Endothelial cell of umbilical vein (primary cell): ENCODE data around the gene FGF5. TPM values are rescaled to one million over a fixed set of nuclear protein-coding genes. Genes with fewer than 3 reads are reported as not detected.
A peak's percentile ranks its signal among the peaks of the same experiment; 100 is the strongest.

Source experiments
- BruUV-seq: library from RNA; stranded (reverse); fragments of 400-500 nt; replicated peaks from 2 replicates; lab custom pipeline; 2021; lab: Mats Ljungman, UMichigan
- CTCF ChIA-PET: fragments of 300-600, 350-600 bp; sonication (Branson Sonifier 250); formaldehyde crosslinking; loops from one replicate; lab custom pipeline; 2021; ENCODE audit warnings: antibody characterized with exemption, inconsistent platforms; lab: Charles Lee
- POLR2A ChIA-PET: fragments of 300-600, 350-600 bp; sonication (Branson Sonifier 250); formaldehyde crosslinking; loops from one replicate; lab custom pipeline; 2021; ENCODE audit warnings: antibody characterized with exemption, inconsistent platforms; lab: Charles Lee
- DNase-seq: peaks from one replicate; pipeline ENCODE4 v3.0.0-alpha.2; 2011; ENCODE audit warnings: low read depth, low spot score
- FAIRE-seq: peaks from 2 replicates; lab custom pipeline; 2011; peaks lifted over from hg19 to GRCh38; lab: Jason Lieb, UNC
- H2AFZ ChIP-seq: 2 replicates; pipeline ENCODE4 v1.6.0; 2012; ENCODE audit warnings: low read depth, low read length, control low read depth, inconsistent platforms
- H3K27ac ChIP-seq: 2 replicates; pipeline ENCODE4 v1.5.1; 2011; ENCODE audit warnings: low read depth, mild to moderate bottlenecking, control low read depth, low read length, moderate library complexity; ENCODE audit not compliant: insufficient read depth
- H3K27me3 ChIP-seq, 2 experiments: 2 replicates each; pipeline versions ENCODE4 v1.6.0 to v1.6.1; 2011; ENCODE audit warnings: low read length in 2 of 2, mixed read lengths in 1 of 2; ENCODE audit not compliant: control insufficient read depth in 2 of 2, insufficient read depth in 2 of 2
- H3K36me3 ChIP-seq, 2 experiments: 2 replicates in 1 of 2; 3 replicates in 1 of 2; pipeline ENCODE4 v1.5.1; 2011; ENCODE audit warnings: low read length in 2 of 2, mild to moderate bottlenecking in 1 of 2, moderate library complexity in 1 of 2; ENCODE audit not compliant: control insufficient read depth in 2 of 2, insufficient read depth in 2 of 2; ENCODE audit errors: extremely low read depth in 1 of 2
- H3K4me1 ChIP-seq: 3 replicates; pipeline ENCODE4 v1.5.1; 2011; ENCODE audit warnings: mild to moderate bottlenecking, low read length; ENCODE audit not compliant: control insufficient read depth, insufficient read depth; ENCODE audit errors: extremely low read depth
- H3K4me2 ChIP-seq: 2 replicates; pipeline ENCODE4 v1.6.1; 2011; ENCODE audit warnings: low read length, control low read depth, mixed read lengths; ENCODE audit not compliant: insufficient read depth
- H3K4me3 ChIP-seq, 3 experiments: fragments of 200-600 bp in 1 of 3; sonication (generic), shearing (Covaris generic) in 1 of 3; replicated peaks in 1 of 3; 2 replicates each; pipeline ENCODE4 v1.5.1; 2011 to 2016; ENCODE audit warnings: control low read depth in 3 of 3, low read length in 3 of 3, mild to moderate bottlenecking in 2 of 3, inconsistent platforms in 1 of 3, low read depth in 1 of 3, moderate library complexity in 1 of 3; ENCODE audit not compliant: insufficient read depth in 1 of 3
- H3K79me2 ChIP-seq: 2 replicates; pipeline ENCODE4 v1.6.0; 2012; ENCODE audit warnings: low read length, inconsistent platforms; ENCODE audit not compliant: control insufficient read depth, insufficient read depth
- H3K9ac ChIP-seq: replicated peaks from 2 replicates; pipeline ENCODE3; 2011; ENCODE audit warnings: low read length, control low read depth; ENCODE audit not compliant: insufficient read depth; ENCODE audit errors: extremely low read depth
- H3K9me1 ChIP-seq: replicated peaks from 3 replicates; pipeline ENCODE4 v1.6.0; 2011; ENCODE audit warnings: mild to moderate bottlenecking, low read length; ENCODE audit not compliant: control insufficient read depth, insufficient read depth; ENCODE audit errors: extremely low read depth
- H3K9me3 ChIP-seq: replicated peaks from 2 replicates; pipeline ENCODE4 v1.5.1; 2012; ENCODE audit warnings: low read length, inconsistent platforms; ENCODE audit not compliant: control insufficient read depth, insufficient read depth
- H4K20me1 ChIP-seq: replicated peaks from 2 replicates; pipeline ENCODE3; 2011; ENCODE audit warnings: mild to moderate bottlenecking, low read length; ENCODE audit not compliant: control insufficient read depth, insufficient read depth; ENCODE audit errors: extremely low read depth
- EZH2 ChIP-seq: IDR thresholded peaks from 2 replicates; pipeline ENCODE4 v1.6.1; 2012; ENCODE audit warnings: borderline replicate concordance, low read depth, mild to moderate bottlenecking, moderate library complexity, low read length, inconsistent platforms; ENCODE audit not compliant: severe bottlenecking
- FOS ChIP-seq: IDR thresholded peaks from 2 replicates; pipeline ENCODE4 v1.6.1; 2011; ENCODE audit warnings: mild to moderate bottlenecking, low read length, moderate library complexity, borderline replicate concordance; ENCODE audit not compliant: insufficient read depth
- GATA2 ChIP-seq: IDR thresholded peaks from 2 replicates; pipeline ENCODE4 v1.7.0; 2011; ENCODE audit warnings: low read depth, mild to moderate bottlenecking, moderate library complexity, mixed read lengths, low read length; ENCODE audit not compliant: insufficient read length, insufficient read depth
- JUN ChIP-seq: IDR thresholded peaks from 2 replicates; pipeline ENCODE4 v1.6.1; 2011; ENCODE audit warnings: borderline replicate concordance, low read depth; ENCODE audit not compliant: insufficient read length, insufficient read depth
- MYC ChIP-seq: IDR thresholded peaks from one replicate; pipeline ENCODE4 v1.6.1; 2011; ENCODE audit warnings: mild to moderate bottlenecking, low read depth, low read length
- POLR2A ChIP-seq: IDR thresholded peaks from 2 replicates; pipeline ENCODE4 v1.6.1; 2012; ENCODE audit warnings: low read depth, mild to moderate bottlenecking, control low read depth, low read length
- POLR2AphosphoS5 ChIP-seq: IDR thresholded peaks from 2 replicates; pipeline ENCODE4 v1.6.1; 2012; ENCODE audit warnings: low read depth, mild to moderate bottlenecking, control low read depth, low read length, moderate library complexity; ENCODE audit not compliant: insufficient read depth
- dilution Hi-C: fragments of 300-500 bp; cut with MboI; formaldehyde crosslinking; loops from one replicate; pipeline ENCODE4 v1.15.0; 2019; ENCODE audit warnings: low sequenced_read_pairs; ENCODE audit not compliant: extremely low pct_ligation_motif_present
- intact Hi-C: fragments of 100-400 bp; cut with micrococcal nuclease; formaldehyde crosslinking; loops from one replicate; pipeline ENCODE4 v1.10.0; 2022
- polyA plus RNA-seq, 4 experiments: library from polyadenylated mRNA; depleted of rRNA in 3 of 4; stranded (reverse) in 3 of 4; unstranded in 1 of 4; fragments of >200 nt; gene quantifications; 2 replicates each; pipeline versions ENCODE4 v1.2.1 to v1.2.3, GENCODE V29; 2011 to 2012; ENCODE audit warnings: missing spikeins in 1 of 4
- total RNA-seq: library from RNA; stranded (reverse); gene quantifications from 2 replicates; pipeline ENCODE4 v1.2.3, GENCODE V29; 2021
- TF ChIP-seq, protein P1 (sequence below), 2 donors: IDR thresholded peaks; 1 replicate in 1 of 2; 2 replicates in 1 of 2; pipeline ENCODE4 v1.5.1; 2011; ENCODE audit warnings: low read length in 2 of 2, mild to moderate bottlenecking in 2 of 2, moderate library complexity in 2 of 2, control low read depth in 1 of 2, inconsistent platforms in 1 of 2, low read depth in 1 of 2; ENCODE audit not compliant: insufficient read depth in 1 of 2; ENCODE audit errors: extremely low read depth in 1 of 2
- TF ChIP-seq, protein P2 (sequence below): IDR thresholded peaks from 2 replicates; pipeline ENCODE4 v1.6.1; 2011; ENCODE audit not compliant: insufficient read depth, insufficient read length

FGF5 gene
- total and polyA plus RNA-seq, 2 donors (not counting 3 experiments of a cell fraction or from before 2014, with no cell fraction given), result 0.13 to 0.73 TPM

- intact Hi-C loops, result loop anchor here (1.0 to 5.0 kb wide), 2 partner anchors 46 to 115 kb away; partner anchors contain the start of gene FGF5
- no TSS peak for BruUV-seq
- FAIRE-seq (peak; percentile 37), DNase-seq (no peak)
- Histone ChIP-seq H4K20me1 (no peaks in the 10 kb centered on the region), H2AFZ (no peak overlapping the region), H3K36me3 (no peaks in the 10 kb centered on the region), H3K27ac (no peak overlapping the region), H3K9me1 (no peaks in the 10 kb centered on the region), H3K9ac (no peak overlapping the region), H3K4me3 (no peak overlapping the region), H3K27me3 (peaks cover 23 to 52% of the 10 kb centered on the region in 2 experiments), H3K4me1 (no peaks in the 10 kb centered on the region), H3K4me2 (no peak overlapping the region), H3K9me3 (no peaks in the 10 kb centered on the region), H3K79me2 (no peaks in the 10 kb centered on the region)
- no peak for TF ChIP-seq MYC
- TF ChIP-seq, protein P1, sequence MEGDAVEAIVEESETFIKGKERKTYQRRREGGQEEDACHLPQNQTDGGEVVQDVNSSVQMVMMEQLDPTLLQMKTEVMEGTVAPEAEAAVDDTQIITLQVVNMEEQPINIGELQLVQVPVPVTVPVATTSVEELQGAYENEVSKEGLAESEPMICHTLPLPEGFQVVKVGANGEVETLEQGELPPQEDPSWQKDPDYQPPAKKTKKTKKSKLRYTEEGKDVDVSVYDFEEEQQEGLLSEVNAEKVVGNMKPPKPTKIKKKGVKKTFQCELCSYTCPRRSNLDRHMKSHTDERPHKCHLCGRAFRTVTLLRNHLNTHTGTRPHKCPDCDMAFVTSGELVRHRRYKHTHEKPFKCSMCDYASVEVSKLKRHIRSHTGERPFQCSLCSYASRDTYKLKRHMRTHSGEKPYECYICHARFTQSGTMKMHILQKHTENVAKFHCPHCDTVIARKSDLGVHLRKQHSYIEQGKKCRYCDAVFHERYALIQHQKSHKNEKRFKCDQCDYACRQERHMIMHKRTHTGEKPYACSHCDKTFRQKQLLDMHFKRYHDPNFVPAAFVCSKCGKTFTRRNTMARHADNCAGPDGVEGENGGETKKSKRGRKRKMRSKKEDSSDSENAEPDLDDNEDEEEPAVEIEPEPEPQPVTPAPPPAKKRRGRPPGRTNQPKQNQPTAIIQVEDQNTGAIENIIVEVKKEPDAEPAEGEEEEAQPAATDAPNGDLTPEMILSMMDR (IDR thresholded peaks at IDR 0.05; ENCODE audit: extremely low read depth in 1 of 2, insufficient read depth in 1 of 2, low read depth in 1 of 2, low read length in 2 of 2), result peak in 1 of 2 donors; percentile 27
- ChIA-PET POLR2A (no interaction called here), CTCF (interaction anchor here (1.0 to 3.9 kb wide), 37 partner anchors 8 to 1268 kb away, joined by 3 to 99 read pairs (median 5); partner anchors contain the start of genes ANTXR2, CFAP299, FGF5 and PRDM8)
- dilution Hi-C loops, result no loop called here
Observed at GRCh38 chr4:80221161-80221560, 45.3 kb upstream of the FGF5 start.

DNA sequence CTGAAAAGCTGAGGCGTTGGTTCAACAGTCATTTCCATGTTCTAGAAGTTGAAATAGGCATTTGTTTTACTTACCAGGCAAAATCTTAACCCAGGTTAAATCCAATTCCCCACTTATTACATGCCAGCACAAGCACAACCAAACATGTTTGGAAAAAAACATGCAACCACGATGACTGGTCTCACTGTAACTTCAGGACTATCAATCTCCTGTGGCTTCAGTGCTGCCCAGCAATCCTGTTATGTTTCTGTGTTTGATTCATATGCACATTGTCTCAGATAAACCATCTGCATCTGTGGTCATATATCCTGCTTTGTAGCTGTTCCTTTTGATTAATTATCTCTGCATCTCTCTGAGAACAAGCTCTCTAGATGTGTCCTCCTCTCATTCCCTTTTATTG is 40.9 kb upstream of the FGF5 start:
- Histone ChIP-seq H3K36me3 (no peaks in the 10 kb centered on the region), H3K4me2 (no peak overlapping the region), H2AFZ (no peak overlapping the region), H3K9ac (no peak overlapping the region), H3K27me3 (peaks cover 9 to 15% of the 10 kb centered on the region in 2 experiments), H3K9me3 (no peaks in the 10 kb centered on the region), H3K4me3 (no peak overlapping the region), H4K20me1 (no peaks in the 10 kb centered on the region), H3K79me2 (no peaks in the 10 kb centered on the region), H3K9me1 (no peaks in the 10 kb centered on the region), H3K27ac (no peak overlapping the region), H3K4me1 (no peaks in the 10 kb centered on the region)
- intact Hi-C loops, result no loop called here
- FAIRE-seq (no peak), DNase-seq (no peak)
- no peak for TF ChIP-seq FOS
- no peak for TF ChIP-seq POLR2A
- TF ChIP-seq EZH2, result no peak
- TF ChIP-seq, protein P1 (IDR thresholded peaks at IDR 0.05; ENCODE audit: extremely low read depth in 1 of 2, insufficient read depth in 1 of 2, low read depth in 1 of 2, low read length in 2 of 2), result no peak
- no peak for TF ChIP-seq JUN
- no peak for TF ChIP-seq POLR2AphosphoS5
- TF ChIP-seq, protein P2, sequence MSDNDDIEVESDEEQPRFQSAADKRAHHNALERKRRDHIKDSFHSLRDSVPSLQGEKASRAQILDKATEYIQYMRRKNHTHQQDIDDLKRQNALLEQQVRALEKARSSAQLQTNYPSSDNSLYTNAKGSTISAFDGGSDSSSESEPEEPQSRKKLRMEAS, result no peak
- no peak for TF ChIP-seq MYC
- TF ChIP-seq GATA2, result no peak
- POLR2A ChIA-PET, result no interaction called here
- CTCF ChIA-PET, result interaction anchor here (1.5 to 2.9 kb wide), 2 partner anchors 10 to 97 kb away, joined by 5 to 8 read pairs; no protein-coding TSS in a partner anchor
- dilution Hi-C loops, result no loop called here
- BruUV-seq, result no TSS peak
